B cell (primary cell): Measurements from ENCODE around the gene PELI1. TPM values are rescaled to one million over a fixed set of nuclear protein-coding genes. Genes with fewer than 3 reads are reported as not detected.

ENCODE experiments used
- ATAC-seq: fragments of 200-7000 bp; cut with Tn5 transposase; one replicate; pipeline ENCODE4 v1.10.0; 2021; ENCODE audit warnings: low read depth, mild to moderate bottlenecking, moderate number of reproducible peaks, moderate library complexity
- CTCF ChIA-PET: fragments of 350-600 bp; sonication (Branson Sonifier 250); formaldehyde crosslinking; loops from one replicate; lab custom pipeline; 2021; ENCODE audit warnings: antibody characterized with exemption, inconsistent platforms; lab: Charles Lee
- POLR2A ChIA-PET: fragments of 350-600 bp; sonication (Branson Sonifier 250); formaldehyde crosslinking; loops from one replicate; lab custom pipeline; 2021; ENCODE audit warnings: antibody characterized with exemption; lab: Charles Lee
- DNase-seq: peaks from one replicate; pipeline ENCODE4 v3.0.0; 2013
- H2AFZ ChIP-seq: 2 replicates; pipeline ENCODE4 v1.6.1; 2012; ENCODE audit warnings: mild to moderate bottlenecking, low read depth, low read length; ENCODE audit not compliant: insufficient read depth, poor library complexity, severe bottlenecking
- H3K27ac ChIP-seq, 2 donors: 1 replicate in 1 of 2; 2 replicates in 1 of 2; pipeline ENCODE4 v1.5.1; 2012 to 2013; ENCODE audit warnings: low read length in 2 of 2, mild to moderate bottlenecking in 2 of 2, moderate library complexity in 1 of 2
- H3K27me3 ChIP-seq, 4 experiments: fragments of 200-600 bp in 1 of 4; sonication (generic) in 1 of 4; replicated peaks in 1 of 4; 1 replicate in 2 of 4; 2 replicates in 2 of 4; pipeline versions ENCODE4 v1.6.1 to v1.7.0; 2013 to 2016; ENCODE audit warnings: low read length in 3 of 4, mild to moderate bottlenecking in 2 of 4, mixed read lengths in 1 of 4, moderate library complexity in 1 of 4; ENCODE audit not compliant: insufficient read depth in 4 of 4, control insufficient read depth in 3 of 4; ENCODE audit errors: control extremely low read depth in 1 of 4
- H3K36me3 ChIP-seq, 2 experiments: replicated peaks in 1 of 2; 1 replicate in 1 of 2; 2 replicates in 1 of 2; pipeline versions ENCODE4 v1.6.1 to v1.7.1; 2013; ENCODE audit warnings: low read length in 1 of 2; ENCODE audit not compliant: insufficient read depth in 2 of 2, control insufficient read depth in 1 of 2; ENCODE audit errors: control extremely low read depth in 1 of 2, extremely low read depth in 1 of 2
- H3K4me1 ChIP-seq, 2 donors: fragments of 200-600 bp in 1 of 2; sonication (generic) in 1 of 2; 1 replicate in 1 of 2; 2 replicates in 1 of 2; pipeline versions ENCODE4 v1.5.1 to v1.6.1; 2013 to 2017; ENCODE audit warnings: low read length in 2 of 2; ENCODE audit not compliant: control insufficient read depth in 2 of 2, insufficient read depth in 2 of 2
- H3K4me2 ChIP-seq: replicated peaks from 2 replicates; pipeline ENCODE3; 2012; ENCODE audit warnings: mild to moderate bottlenecking, low read depth, low read length; ENCODE audit not compliant: poor library complexity, severe bottlenecking
- H3K4me3 ChIP-seq, 5 experiments: fragments of 200-600 bp in 1 of 5; sonication (generic) in 1 of 5; 1 replicate in 3 of 5; 2 replicates in 2 of 5; pipeline versions ENCODE4 v1.5.1 to v1.7.0; 2011 to 2016; ENCODE audit warnings: low read length in 4 of 5, mild to moderate bottlenecking in 4 of 5, low read depth in 2 of 5, control low read depth in 1 of 5, moderate library complexity in 1 of 5; ENCODE audit not compliant: insufficient read depth in 1 of 5; ENCODE audit errors: control extremely low read depth in 1 of 5, extremely low read depth in 1 of 5
- H3K79me2 ChIP-seq: fragments of 200-600 bp; sonication (generic); one replicate; pipeline ENCODE4 v1.6.0; 2016; ENCODE audit warnings: low read length; ENCODE audit not compliant: control insufficient read depth, insufficient read depth
- H3K9ac ChIP-seq: fragments of 200-600 bp; sonication (generic); 2 replicates; pipeline ENCODE4 v1.6.1; 2017; ENCODE audit warnings: mild to moderate bottlenecking, low read length, moderate library complexity
- H3K9me3 ChIP-seq, 3 donors: one replicate each; pipeline versions ENCODE4 v1.6.1 to v1.7.1; 2013; ENCODE audit warnings: low read length in 2 of 3; ENCODE audit not compliant: control insufficient read depth in 2 of 3, insufficient read depth in 1 of 3; ENCODE audit errors: control extremely low read depth in 1 of 3
- H4K20me1 ChIP-seq: 2 replicates; pipeline ENCODE4 v1.6.0; 2012; ENCODE audit warnings: mild to moderate bottlenecking, low read length; ENCODE audit not compliant: insufficient read depth, control insufficient read depth, poor library complexity, severe bottlenecking
- H3K27ac Mint-ChIP-seq: one replicate; pipeline ENCODE4 v1.8.0; 2021; ENCODE audit warnings: mixed read lengths
- H3K27me3 Mint-ChIP-seq: one replicate; pipeline ENCODE4 v1.8.0; 2021; ENCODE audit warnings: mixed read lengths
- H3K4me1 Mint-ChIP-seq: one replicate; pipeline ENCODE4 v1.8.0; 2021; ENCODE audit warnings: mixed read lengths
- H3K4me3 Mint-ChIP-seq: one replicate; pipeline ENCODE4 v1.8.0; 2021; ENCODE audit warnings: mixed read lengths
- H3K9me3 Mint-ChIP-seq: one replicate; pipeline ENCODE4 v1.8.0; 2022; ENCODE audit warnings: mixed read lengths; ENCODE audit not compliant: insufficient read depth
- EZH2 ChIP-seq: IDR thresholded peaks from 2 replicates; pipeline ENCODE4 v1.6.1; 2012; ENCODE audit warnings: borderline replicate concordance, low read depth, mild to moderate bottlenecking, moderate library complexity, low read length; ENCODE audit not compliant: insufficient read depth, poor library complexity, severe bottlenecking
- WGBS: methylation state at CpG from one replicate; pipeline ENCODE4 v1.1.5; 2013; ENCODE audit warnings: missing lambda C conversion rate; ENCODE audit not compliant: insufficient coverage; 5-methylcytosine and 5-hydroxymethylcytosine counted together
- intact Hi-C: fragments of 100-400 bp; cut with micrococcal nuclease; formaldehyde crosslinking; loops from one replicate; pipeline ENCODE4 v1.10.0; 2022
- polyA plus RNA-seq: library from polyadenylated mRNA; depleted of rRNA; stranded (reverse); fragments of >200 nt; gene quantifications from 2 replicates; pipeline ENCODE4 v1.2.3, GENCODE V29; 2012
- total RNA-seq, 2 donors: library from RNA; stranded (reverse); fragments of 120-200 nt in 1 of 2; gene quantifications; 1 replicate in 1 of 2; 2 replicates in 1 of 2; pipeline versions ENCODE4 v1.2.3 to v1.2.4, GENCODE V29; 2013 to 2022
- TF ChIP-seq, protein P1 (sequence below): fragments of 200-600 bp; IDR thresholded peaks from one replicate; pipeline ENCODE4 v1.8.0; 2022; ENCODE audit warnings: antibody characterized with exemption, mild to moderate bottlenecking

PELI1 gene
- total and polyA plus RNA-seq, 2 donors (not counting 1 experiment from before 2014, with no cell fraction given): 45.3 to 115 TPM

DNA sequence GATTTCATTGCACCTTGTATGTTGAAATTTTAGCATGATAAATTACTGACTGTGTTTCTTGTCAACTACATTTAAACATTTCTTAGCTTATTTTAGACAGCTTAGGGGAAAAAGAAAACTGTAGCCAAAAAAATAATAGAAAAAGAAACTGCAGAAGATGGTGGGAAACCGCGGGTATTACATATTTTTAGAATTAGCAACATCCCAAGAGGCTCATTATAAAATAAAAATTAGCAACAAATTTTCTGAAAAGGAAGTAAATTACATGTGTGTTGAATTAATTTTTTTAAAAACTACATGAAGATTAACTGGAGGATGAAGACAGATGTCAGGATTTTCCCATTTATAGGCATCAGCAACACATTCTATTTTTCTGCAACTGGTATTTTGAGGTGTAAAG lies 4.3 kb downstream of the PELI1 start:
- DNase-seq: no peak
- CTCF ChIA-PET: no interaction called here
- TF ChIP-seq, protein P1, sequence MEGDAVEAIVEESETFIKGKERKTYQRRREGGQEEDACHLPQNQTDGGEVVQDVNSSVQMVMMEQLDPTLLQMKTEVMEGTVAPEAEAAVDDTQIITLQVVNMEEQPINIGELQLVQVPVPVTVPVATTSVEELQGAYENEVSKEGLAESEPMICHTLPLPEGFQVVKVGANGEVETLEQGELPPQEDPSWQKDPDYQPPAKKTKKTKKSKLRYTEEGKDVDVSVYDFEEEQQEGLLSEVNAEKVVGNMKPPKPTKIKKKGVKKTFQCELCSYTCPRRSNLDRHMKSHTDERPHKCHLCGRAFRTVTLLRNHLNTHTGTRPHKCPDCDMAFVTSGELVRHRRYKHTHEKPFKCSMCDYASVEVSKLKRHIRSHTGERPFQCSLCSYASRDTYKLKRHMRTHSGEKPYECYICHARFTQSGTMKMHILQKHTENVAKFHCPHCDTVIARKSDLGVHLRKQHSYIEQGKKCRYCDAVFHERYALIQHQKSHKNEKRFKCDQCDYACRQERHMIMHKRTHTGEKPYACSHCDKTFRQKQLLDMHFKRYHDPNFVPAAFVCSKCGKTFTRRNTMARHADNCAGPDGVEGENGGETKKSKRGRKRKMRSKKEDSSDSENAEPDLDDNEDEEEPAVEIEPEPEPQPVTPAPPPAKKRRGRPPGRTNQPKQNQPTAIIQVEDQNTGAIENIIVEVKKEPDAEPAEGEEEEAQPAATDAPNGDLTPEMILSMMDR: no peak
- TF ChIP-seq EZH2: no peak
- no CpG with 5 or more reads among the region's 2 CpGs for WGBS
- no peaks in the 10 kb centered on the region for H3K27me3 ChIP-seq
- Mint-ChIP-seq H3K4me3 (peak overlapping the region; percentile 42), H3K4me1 (peaks cover 71% of the 10 kb centered on the region), H3K9me3 (no peaks in the 10 kb centered on the region), H3K27ac (no peak overlapping the region), H3K27me3 (no peaks in the 10 kb centered on the region)
- intact Hi-C loops: loop anchor here (5.0 to 10.0 kb wide), 3 partner anchors 298 to 915 kb away; partner anchors contain the start of genes CEP68 and UGP2
- no peaks in the 10 kb centered on the region for H3K36me3 ChIP-seq
- peaks cover 42% of the 10 kb centered on the region for H4K20me1 ChIP-seq
- H3K4me3 ChIP-seq: no peak overlapping the region
- no peak overlapping the region for H3K9ac ChIP-seq
- no peak overlapping the region for H2AFZ ChIP-seq
- no peak overlapping the region for H3K27ac ChIP-seq
- no peaks in the 10 kb centered on the region for H3K9me3 ChIP-seq
- POLR2A ChIA-PET: no interaction called here
- H3K4me1 ChIP-seq: peaks cover 37 to 54% of the 10 kb centered on the region in 2 donors
- peak overlapping the region; percentile 29 for H3K4me2 ChIP-seq
- ATAC-seq: no peak
- peaks cover 94% of the 10 kb centered on the region for H3K79me2 ChIP-seq

DNA sequence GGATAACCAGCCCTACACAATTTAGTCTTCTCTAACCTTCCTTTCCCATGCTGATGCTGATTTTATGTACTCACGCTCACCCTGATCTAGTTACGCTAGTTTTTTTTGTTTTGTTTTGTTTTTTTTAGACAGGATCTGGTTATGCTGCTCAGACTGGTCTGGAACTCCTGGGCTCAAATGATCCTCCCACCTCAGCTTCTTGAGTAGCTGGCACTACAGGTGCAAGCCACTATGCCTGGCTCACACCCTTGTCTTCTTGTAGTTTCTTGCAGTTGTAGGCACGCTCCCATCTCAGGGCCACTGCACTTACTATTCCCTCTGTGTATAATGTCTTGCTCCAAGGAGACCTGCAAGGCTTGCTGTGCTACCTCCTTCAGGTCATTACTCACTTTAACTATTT lies 6.2 kb downstream of the PELI1 start:
- H3K27me3 ChIP-seq: no peaks in the 10 kb centered on the region
- peak overlapping the region; percentile 24 for H3K4me2 ChIP-seq
- WGBS: 90% methylated on average over 2 of the region's 3 CpGs
- no peak overlapping the region for H2AFZ ChIP-seq
- no peaks in the 10 kb centered on the region for H3K9me3 ChIP-seq
- Mint-ChIP-seq H3K4me1 (peaks cover 74% of the 10 kb centered on the region), H3K9me3 (no peaks in the 10 kb centered on the region), H3K4me3 (peak overlapping the region; percentile 37), H3K27me3 (no peaks in the 10 kb centered on the region), H3K27ac (peak overlapping the region; percentile 23)
- H3K9ac ChIP-seq: no peak overlapping the region
- peaks cover 54% of the 10 kb centered on the region for H4K20me1 ChIP-seq
- CTCF ChIA-PET: no interaction called here
- no peaks in the 10 kb centered on the region for H3K36me3 ChIP-seq
- POLR2A ChIA-PET: interaction anchor here (1.0 kb wide), 1 partner anchor 75 kb away, joined by 8 read pairs; no protein-coding TSS in a partner anchor
- ATAC-seq (no peak), DNase-seq (no peak)
- TF ChIP-seq, protein P1: no peak
- TF ChIP-seq EZH2: no peak
- intact Hi-C loops: loop anchor here (2.0 kb wide), 1 partner anchor 15 kb away; no protein-coding TSS in a partner anchor
- H3K79me2 ChIP-seq: peaks cover 99% of the 10 kb centered on the region
- H3K4me3 ChIP-seq: no peak overlapping the region
- H3K27ac ChIP-seq: peak overlapping the region in 1 of 2 donors; percentile 30
- H3K4me1 ChIP-seq: peaks cover 32 to 49% of the 10 kb centered on the region in 2 donors
